Chondrocyte (in vitro differentiated cells): ENCODE results near the gene AP2M1. TPM values are rescaled to one million over a fixed set of nuclear protein-coding genes. Genes with fewer than 3 reads are reported as not detected.
A peak's percentile ranks its signal among the peaks of the same experiment; 100 is the strongest.

Experiments used
- DNase-seq: peaks from one replicate; pipeline ENCODE4 v3.0.0; 2021; ENCODE audit warnings: mixed read lengths, low spot score
- H3K27ac Mint-ChIP-seq: one replicate; pipeline ENCODE4 v1.8.0; 2021; ENCODE audit warnings: mild to moderate bottlenecking, moderate library complexity, mixed read lengths; ENCODE audit not compliant: unreplicated experiment
- H3K27me3 Mint-ChIP-seq: 2 replicates; pipeline ENCODE4 v1.8.0; 2021; ENCODE audit warnings: low read depth, mixed read lengths
- H3K36me3 Mint-ChIP-seq: 2 replicates; pipeline ENCODE4 v1.8.0; 2021; ENCODE audit warnings: low read depth, mixed read lengths
- H3K4me1 Mint-ChIP-seq: 2 replicates; pipeline ENCODE4 v1.8.0; 2021; ENCODE audit warnings: low read depth, mild to moderate bottlenecking, mixed read lengths
- H3K4me3 Mint-ChIP-seq: one replicate; pipeline ENCODE4 v1.8.0; 2021; ENCODE audit warnings: mild to moderate bottlenecking, moderate library complexity, mixed read lengths; ENCODE audit not compliant: unreplicated experiment
- H3K9me3 Mint-ChIP-seq: 2 replicates; pipeline ENCODE4 v1.8.0; 2021; ENCODE audit warnings: low read depth, mixed read lengths
- total RNA-seq: library from RNA; stranded (reverse); gene quantifications from 3 replicates; pipeline ENCODE4 v1.2.1, GENCODE V29; 2021
- TF ChIP-seq, protein P1 (sequence below): fragments of 200-600 bp; sonication (generic); IDR thresholded peaks from 2 replicates; pipeline ENCODE4 v1.5.0; 2021; ENCODE audit warnings: antibody characterized with exemption, mild to moderate bottlenecking, moderate library complexity

The AP2M1 gene
- total RNA-seq, 1 donor from 2014 or later, result 488 TPM

DNA sequence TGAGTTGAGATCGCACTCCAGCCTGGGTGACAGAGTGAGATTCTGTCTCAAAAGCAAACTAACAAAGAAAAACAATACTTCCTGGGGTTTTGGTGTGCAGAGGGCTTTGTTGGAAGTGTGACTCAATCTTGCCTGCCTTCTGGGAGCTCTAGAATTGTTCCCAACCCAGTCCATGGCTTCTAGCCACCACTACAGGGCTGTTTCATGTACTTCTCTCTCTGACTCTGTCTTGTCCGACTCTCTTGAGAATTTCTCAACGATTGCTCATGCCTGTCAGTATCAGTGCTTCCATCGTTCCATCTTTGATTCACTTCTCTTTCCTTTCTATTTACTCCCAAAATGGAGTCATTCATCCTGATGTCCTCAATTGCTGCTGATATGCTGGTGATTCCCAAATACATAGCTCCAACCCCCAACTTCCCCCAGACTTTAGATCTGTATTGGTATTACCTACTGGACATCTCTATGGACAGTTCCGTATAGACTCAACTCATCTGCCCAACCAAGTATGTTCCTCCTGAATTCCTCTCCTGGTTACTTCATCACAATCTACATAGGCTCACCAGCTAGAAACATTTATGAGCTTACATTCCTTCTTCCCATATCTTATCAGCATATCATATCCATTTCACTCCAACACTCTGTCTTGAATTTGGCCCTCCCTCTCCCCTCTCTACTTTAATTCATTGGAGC lies 1.8 kb upstream of the AP2M1 start:
- TF ChIP-seq, protein P1, sequence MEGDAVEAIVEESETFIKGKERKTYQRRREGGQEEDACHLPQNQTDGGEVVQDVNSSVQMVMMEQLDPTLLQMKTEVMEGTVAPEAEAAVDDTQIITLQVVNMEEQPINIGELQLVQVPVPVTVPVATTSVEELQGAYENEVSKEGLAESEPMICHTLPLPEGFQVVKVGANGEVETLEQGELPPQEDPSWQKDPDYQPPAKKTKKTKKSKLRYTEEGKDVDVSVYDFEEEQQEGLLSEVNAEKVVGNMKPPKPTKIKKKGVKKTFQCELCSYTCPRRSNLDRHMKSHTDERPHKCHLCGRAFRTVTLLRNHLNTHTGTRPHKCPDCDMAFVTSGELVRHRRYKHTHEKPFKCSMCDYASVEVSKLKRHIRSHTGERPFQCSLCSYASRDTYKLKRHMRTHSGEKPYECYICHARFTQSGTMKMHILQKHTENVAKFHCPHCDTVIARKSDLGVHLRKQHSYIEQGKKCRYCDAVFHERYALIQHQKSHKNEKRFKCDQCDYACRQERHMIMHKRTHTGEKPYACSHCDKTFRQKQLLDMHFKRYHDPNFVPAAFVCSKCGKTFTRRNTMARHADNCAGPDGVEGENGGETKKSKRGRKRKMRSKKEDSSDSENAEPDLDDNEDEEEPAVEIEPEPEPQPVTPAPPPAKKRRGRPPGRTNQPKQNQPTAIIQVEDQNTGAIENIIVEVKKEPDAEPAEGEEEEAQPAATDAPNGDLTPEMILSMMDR, result no peak
- DNase-seq, result no peak
- H3K36me3 Mint-ChIP-seq, result peaks cover 18% of the 10 kb centered on the region
- no peaks in the 10 kb centered on the region for H3K9me3 Mint-ChIP-seq
- peak overlapping the region; percentile 87 for H3K27ac Mint-ChIP-seq
- no peak overlapping the region for H3K4me3 Mint-ChIP-seq
- peaks cover 74% of the 10 kb centered on the region for H3K4me1 Mint-ChIP-seq
- H3K27me3 Mint-ChIP-seq, result no peaks in the 10 kb centered on the region

DNA sequence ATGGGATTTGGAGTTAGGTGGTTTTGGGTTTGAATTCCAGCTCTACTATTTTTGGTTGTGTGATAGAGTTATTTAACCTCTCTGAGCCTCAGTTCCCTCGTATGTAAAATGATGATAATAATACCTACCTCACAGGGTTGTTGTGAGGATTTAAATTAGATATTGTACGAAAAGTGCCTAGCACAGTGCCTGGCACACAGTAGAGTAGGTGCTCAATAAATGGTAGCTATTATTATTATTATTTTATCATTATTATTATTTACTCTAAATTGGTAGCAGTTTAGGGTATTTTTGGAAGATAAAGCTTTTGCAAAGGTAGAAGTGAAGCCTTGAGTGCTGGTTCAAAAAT lies 1.3 kb upstream of the AP2M1 start:
- peaks cover 74% of the 10 kb centered on the region for H3K4me1 Mint-ChIP-seq
- peak overlapping the region; percentile 87 for H3K27ac Mint-ChIP-seq
- no peaks in the 10 kb centered on the region for H3K9me3 Mint-ChIP-seq
- H3K27me3 Mint-ChIP-seq, result no peaks in the 10 kb centered on the region
- DNase-seq, result no peak
- peaks cover 20% of the 10 kb centered on the region for H3K36me3 Mint-ChIP-seq
- no peak overlapping the region for H3K4me3 Mint-ChIP-seq
- TF ChIP-seq, protein P1, result no peak

DNA sequence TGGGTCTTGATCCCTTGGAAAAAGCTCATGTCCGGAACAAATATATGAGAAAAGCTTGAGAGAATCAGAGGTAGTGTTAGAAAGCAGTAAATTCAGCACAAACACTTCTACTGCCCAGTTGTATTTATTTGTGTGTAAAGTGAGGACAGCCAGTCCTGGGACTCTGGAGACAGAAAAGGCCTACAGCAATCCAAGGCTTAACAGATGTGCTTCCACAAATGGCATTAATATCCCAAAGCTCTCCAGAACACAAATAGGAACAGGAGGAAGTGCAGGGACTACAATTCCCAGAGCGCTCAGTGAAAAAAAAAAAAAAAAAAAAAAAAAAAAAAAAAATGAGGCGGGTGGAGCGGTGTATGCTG lies 390 bp upstream of the AP2M1 start:
- H3K9me3 Mint-ChIP-seq, result no peaks in the 10 kb centered on the region
- peak overlapping the region; percentile 85 for H3K27ac Mint-ChIP-seq
- peak overlapping the region; percentile 95 for H3K4me3 Mint-ChIP-seq
- H3K36me3 Mint-ChIP-seq, result peaks cover 25% of the 10 kb centered on the region
- TF ChIP-seq, protein P1, result no peak
- H3K4me1 Mint-ChIP-seq, result peaks cover 65% of the 10 kb centered on the region
- no peaks in the 10 kb centered on the region for H3K27me3 Mint-ChIP-seq
- DNase-seq, result no peak

DNA sequence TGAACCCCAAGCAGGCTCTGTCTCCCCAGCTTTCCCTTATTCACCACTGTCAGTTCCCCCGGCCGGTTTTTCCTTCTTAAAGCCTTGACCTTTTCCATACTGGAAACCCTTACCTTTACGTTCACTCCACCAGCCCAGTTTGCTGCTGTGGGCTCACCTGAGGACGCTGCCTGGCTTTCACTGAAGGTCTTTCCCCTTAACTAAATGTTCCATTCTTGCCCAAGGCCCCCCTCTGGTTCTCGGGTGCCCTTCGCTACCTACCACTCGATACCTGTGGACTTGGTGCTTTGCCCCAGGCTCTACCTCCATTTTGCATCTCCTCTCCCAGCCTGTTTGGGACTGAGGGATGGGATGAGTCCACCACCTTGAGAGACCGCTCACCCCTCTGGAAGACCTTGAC lies 851 bp downstream of the AP2M1 start:
- TF ChIP-seq, protein P1, result no peak
- Mint-ChIP-seq H3K4me3 (peak overlapping the region; percentile 95), H3K27me3 (no peaks in the 10 kb centered on the region), H3K4me1 (peaks cover 68% of the 10 kb centered on the region), H3K36me3 (peaks cover 31% of the 10 kb centered on the region), H3K9me3 (no peaks in the 10 kb centered on the region), H3K27ac (peak overlapping the region; percentile 95)
- peak; percentile 32 for DNase-seq

DNA sequence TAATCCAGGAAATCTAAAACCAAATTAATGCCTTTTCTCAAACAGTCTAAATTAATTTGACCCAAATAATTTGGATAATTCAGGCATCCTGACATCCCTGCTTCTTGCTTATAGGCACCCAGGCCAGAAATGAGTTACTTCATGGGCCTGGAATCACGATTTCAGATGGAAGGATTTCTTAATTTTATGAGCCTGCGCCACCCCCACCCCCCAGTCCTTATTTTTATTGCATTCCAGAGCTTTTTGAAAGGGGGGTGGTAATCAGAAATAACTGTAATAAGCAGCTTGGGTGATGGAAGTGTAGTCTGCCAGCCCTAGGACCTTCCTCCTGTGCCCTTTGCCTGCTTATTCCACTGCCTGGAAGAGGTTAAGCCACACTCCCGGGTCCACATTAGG lies 1.3 kb downstream of the AP2M1 start:
- H3K36me3 Mint-ChIP-seq, result peaks cover 33% of the 10 kb centered on the region
- H3K4me1 Mint-ChIP-seq, result peaks cover 64% of the 10 kb centered on the region

More for the DNA sequence above, 1.3 kb downstream of the AP2M1 start:
- Mint-ChIP-seq H3K4me3 (peak overlapping the region; percentile 95), H3K27me3 (no peaks in the 10 kb centered on the region), H3K27ac (peak overlapping the region; percentile 95), H3K9me3 (no peaks in the 10 kb centered on the region)
- no peak for DNase-seq
- TF ChIP-seq, protein P1, result peak; percentile 6
